ENCODE results near the gene KIF12. TPM values are rescaled to one million over a fixed set of nuclear protein-coding genes. Genes with fewer than 3 reads are reported as not detected.

KIF12 gene
- total and polyA plus RNA-seq, 2 of the 8 experiments (the other 6 are each of a cell fraction or from before 2014, with no cell fraction given): 2.9 to 3.9 TPM

DNA sequence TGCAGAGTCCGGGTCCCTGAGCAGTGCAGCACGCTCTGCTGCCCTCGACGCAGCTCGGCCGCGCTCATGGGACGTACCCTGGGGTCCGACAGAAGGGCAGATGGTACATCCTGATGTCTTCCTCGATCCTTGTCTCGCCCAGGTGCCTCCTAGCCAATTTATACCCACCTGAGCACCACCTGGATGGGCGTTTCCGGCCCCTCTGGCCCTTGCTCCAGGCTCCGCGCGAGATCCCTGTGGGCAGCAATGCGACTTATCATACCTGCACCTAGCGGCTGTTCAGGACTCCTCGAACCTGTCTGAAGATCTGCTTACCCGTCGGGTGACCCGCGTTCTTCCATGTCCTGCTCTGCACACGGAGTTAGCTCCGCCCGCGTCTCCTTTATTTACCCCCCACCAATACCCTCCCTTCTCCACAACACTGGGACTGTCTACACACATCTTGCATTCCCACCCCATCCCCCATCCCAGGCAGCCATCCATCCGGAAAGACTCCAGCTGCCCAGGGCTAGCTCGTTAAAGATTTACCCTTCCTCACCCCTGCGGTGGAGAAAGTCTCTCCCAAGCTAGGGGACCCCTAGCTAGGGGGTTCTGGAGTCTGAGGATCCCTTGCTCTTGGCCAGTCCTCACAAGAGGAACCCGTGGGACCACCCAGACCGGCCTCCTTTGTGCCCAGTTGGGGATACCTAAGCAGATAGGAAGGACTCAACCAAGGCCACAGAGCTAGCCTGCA, at the start of gene KIF12 (continued):
- TF ChIP-seq GABPA (IDR thresholded peaks at IDR 0.05; ENCODE audit: borderline replicate concordance, insufficient read depth, low read length): no peak
- TF ChIP-seq SRF (IDR thresholded peaks at IDR 0.05; ENCODE audit: low read depth, low read length): no peak
- TF ChIP-seq PHF8 (conservative IDR thresholded peaks at IDR 0.05; ENCODE audit: low read depth, low read length): no peak
- no peak for TF ChIP-seq CHD1 (IDR thresholded peaks at IDR 0.05; ENCODE audit: low read depth, low read length)
- no peak for TF ChIP-seq HDAC6 (IDR thresholded peaks at IDR 0.05; ENCODE audit: low read depth, low read length)
- TF ChIP-seq, protein P1, sequence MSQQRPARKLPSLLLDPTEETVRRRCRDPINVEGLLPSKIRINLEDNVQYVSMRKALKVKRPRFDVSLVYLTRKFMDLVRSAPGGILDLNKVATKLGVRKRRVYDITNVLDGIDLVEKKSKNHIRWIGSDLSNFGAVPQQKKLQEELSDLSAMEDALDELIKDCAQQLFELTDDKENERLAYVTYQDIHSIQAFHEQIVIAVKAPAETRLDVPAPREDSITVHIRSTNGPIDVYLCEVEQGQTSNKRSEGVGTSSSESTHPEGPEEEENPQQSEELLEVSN (IDR thresholded peaks at IDR 0.05): peak; percentile 52; the same call in 1 of the 2 replicates
- TF ChIP-seq BCL11A (IDR thresholded peaks at IDR 0.05; ENCODE audit: low read depth in 2 of 2, low read length in 2 of 2): no peak
- TF ChIP-seq NRF1 (IDR thresholded peaks at IDR 0.05; ENCODE audit: low read depth, low read length): no peak
- TF ChIP-seq, protein P2, sequence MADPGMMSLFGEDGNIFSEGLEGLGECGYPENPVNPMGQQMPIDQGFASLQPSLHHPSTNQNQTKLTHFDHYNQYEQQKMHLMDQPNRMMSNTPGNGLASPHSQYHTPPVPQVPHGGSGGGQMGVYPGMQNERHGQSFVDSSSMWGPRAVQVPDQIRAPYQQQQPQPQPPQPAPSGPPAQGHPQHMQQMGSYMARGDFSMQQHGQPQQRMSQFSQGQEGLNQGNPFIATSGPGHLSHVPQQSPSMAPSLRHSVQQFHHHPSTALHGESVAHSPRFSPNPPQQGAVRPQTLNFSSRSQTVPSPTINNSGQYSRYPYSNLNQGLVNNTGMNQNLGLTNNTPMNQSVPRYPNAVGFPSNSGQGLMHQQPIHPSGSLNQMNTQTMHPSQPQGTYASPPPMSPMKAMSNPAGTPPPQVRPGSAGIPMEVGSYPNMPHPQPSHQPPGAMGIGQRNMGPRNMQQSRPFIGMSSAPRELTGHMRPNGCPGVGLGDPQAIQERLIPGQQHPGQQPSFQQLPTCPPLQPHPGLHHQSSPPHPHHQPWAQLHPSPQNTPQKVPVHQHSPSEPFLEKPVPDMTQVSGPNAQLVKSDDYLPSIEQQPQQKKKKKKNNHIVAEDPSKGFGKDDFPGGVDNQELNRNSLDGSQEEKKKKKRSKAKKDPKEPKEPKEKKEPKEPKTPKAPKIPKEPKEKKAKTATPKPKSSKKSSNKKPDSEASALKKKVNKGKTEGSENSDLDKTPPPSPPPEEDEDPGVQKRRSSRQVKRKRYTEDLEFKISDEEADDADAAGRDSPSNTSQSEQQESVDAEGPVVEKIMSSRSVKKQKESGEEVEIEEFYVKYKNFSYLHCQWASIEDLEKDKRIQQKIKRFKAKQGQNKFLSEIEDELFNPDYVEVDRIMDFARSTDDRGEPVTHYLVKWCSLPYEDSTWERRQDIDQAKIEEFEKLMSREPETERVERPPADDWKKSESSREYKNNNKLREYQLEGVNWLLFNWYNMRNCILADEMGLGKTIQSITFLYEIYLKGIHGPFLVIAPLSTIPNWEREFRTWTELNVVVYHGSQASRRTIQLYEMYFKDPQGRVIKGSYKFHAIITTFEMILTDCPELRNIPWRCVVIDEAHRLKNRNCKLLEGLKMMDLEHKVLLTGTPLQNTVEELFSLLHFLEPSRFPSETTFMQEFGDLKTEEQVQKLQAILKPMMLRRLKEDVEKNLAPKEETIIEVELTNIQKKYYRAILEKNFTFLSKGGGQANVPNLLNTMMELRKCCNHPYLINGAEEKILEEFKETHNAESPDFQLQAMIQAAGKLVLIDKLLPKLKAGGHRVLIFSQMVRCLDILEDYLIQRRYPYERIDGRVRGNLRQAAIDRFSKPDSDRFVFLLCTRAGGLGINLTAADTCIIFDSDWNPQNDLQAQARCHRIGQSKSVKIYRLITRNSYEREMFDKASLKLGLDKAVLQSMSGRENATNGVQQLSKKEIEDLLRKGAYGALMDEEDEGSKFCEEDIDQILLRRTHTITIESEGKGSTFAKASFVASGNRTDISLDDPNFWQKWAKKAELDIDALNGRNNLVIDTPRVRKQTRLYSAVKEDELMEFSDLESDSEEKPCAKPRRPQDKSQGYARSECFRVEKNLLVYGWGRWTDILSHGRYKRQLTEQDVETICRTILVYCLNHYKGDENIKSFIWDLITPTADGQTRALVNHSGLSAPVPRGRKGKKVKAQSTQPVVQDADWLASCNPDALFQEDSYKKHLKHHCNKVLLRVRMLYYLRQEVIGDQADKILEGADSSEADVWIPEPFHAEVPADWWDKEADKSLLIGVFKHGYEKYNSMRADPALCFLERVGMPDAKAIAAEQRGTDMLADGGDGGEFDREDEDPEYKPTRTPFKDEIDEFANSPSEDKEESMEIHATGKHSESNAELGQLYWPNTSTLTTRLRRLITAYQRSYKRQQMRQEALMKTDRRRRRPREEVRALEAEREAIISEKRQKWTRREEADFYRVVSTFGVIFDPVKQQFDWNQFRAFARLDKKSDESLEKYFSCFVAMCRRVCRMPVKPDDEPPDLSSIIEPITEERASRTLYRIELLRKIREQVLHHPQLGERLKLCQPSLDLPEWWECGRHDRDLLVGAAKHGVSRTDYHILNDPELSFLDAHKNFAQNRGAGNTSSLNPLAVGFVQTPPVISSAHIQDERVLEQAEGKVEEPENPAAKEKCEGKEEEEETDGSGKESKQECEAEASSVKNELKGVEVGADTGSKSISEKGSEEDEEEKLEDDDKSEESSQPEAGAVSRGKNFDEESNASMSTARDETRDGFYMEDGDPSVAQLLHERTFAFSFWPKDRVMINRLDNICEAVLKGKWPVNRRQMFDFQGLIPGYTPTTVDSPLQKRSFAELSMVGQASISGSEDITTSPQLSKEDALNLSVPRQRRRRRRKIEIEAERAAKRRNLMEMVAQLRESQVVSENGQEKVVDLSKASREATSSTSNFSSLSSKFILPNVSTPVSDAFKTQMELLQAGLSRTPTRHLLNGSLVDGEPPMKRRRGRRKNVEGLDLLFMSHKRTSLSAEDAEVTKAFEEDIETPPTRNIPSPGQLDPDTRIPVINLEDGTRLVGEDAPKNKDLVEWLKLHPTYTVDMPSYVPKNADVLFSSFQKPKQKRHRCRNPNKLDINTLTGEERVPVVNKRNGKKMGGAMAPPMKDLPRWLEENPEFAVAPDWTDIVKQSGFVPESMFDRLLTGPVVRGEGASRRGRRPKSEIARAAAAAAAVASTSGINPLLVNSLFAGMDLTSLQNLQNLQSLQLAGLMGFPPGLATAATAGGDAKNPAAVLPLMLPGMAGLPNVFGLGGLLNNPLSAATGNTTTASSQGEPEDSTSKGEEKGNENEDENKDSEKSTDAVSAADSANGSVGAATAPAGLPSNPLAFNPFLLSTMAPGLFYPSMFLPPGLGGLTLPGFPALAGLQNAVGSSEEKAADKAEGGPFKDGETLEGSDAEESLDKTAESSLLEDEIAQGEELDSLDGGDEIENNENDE (IDR thresholded peaks at IDR 0.05; ENCODE audit: insufficient replicate concordance, low read length): no peak

Data from H1 (cell line).